Adrenal gland (tissue), 5 donors: ENCODE measurements around the gene YKT6.

Experiments used
- CTCF ChIP-seq, 6 experiments: fragments of 450-650 bp in 4 of 6; fragments of 200-600 bp in 2 of 6; sonication (generic) in 1 of 6; IDR thresholded peaks; 1 replicate in 5 of 6; 2 replicates in 1 of 6; pipeline versions ENCODE4 v1.5.1 to v1.8.0; 2016 to 2021; ENCODE audit warnings: antibody characterized with exemption in 6 of 6, mild to moderate bottlenecking in 2 of 6, moderate library complexity in 1 of 6
- POLR2A ChIP-seq, 2 donors: fragments of 450-650 bp; IDR thresholded peaks; one replicate each; pipeline ENCODE4 v1.6.1; 2017; ENCODE audit warnings: antibody characterized with exemption in 2 of 2, mild to moderate bottlenecking in 2 of 2, moderate library complexity in 1 of 2
- donor health status: DM: no; HTN: no; CAD: no.

- TF ChIP-seq CTCF (IDR thresholded peaks at IDR 0.05) (no peak), POLR2A (IDR thresholded peaks at IDR 0.05) (no peak)
Observed at GRCh38 chr7:44242091-44242490, 41.3 kb downstream of the YKT6 start.
